ENCODE measurements around the gene AGRN. TPM values are rescaled to one million over a fixed set of nuclear protein-coding genes. Genes with fewer than 3 reads are reported as not detected.
"Not testable (repeated sequence)": the region's sequence is repeated elsewhere in the genome, so short reads cannot be mapped to it uniquely, and the experiment has no call there.

AGRN gene
- total RNA-seq, 1 donor from 2014 or later = 34.1 TPM

DNA sequence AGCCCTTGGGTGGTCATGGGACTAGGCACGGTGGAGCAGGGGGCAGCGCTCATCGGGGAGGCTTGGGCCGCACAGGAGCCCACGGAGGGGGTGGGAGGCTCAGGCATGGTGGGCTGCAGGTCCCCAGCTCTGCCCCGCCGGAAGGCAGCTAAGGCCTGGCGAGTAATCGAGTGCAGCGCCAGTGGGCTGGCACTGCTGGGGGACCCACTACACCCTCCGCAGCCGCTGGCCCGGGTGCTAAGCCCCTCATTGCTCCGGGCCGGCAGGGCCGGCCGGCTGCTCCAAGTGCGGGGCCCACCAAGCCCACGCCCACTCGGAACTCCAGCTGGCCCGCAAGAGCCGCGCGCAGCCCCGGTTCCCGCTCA lies 1.6 kb upstream of the AGRN start:
- not testable (repeated sequence) for H3K27ac ChIP-seq; H2AFZ ChIP-seq (replicated peaks); H3K4me3 Mint-ChIP-seq; H3K27ac Mint-ChIP-seq; H3K4me2 ChIP-seq; H3K27me3 Mint-ChIP-seq (ENCODE audit: insufficient read depth, low read depth); H3K36me3 Mint-ChIP-seq; DNase-seq (ENCODE audit: low spot score); H3K9me3 Mint-ChIP-seq; H3K9ac ChIP-seq; H3K36me3 ChIP-seq; H3K9me3 ChIP-seq (ENCODE audit: low read depth); H3K27me3 ChIP-seq; H3K4me3 ChIP-seq
- H3F3A ChIP-seq (ENCODE audit: low read depth) = peaks cover 28% of the 10 kb centered on the region
- peaks cover 32% of the 10 kb centered on the region for H3K4me1 Mint-ChIP-seq
- H4K20me1 ChIP-seq (ENCODE audit: low read depth) = peaks cover 24% of the 10 kb centered on the region
- peaks cover 31% of the 10 kb centered on the region for H3K79me2 ChIP-seq (ENCODE audit: low read depth)
- peaks cover 29% of the 10 kb centered on the region for H3K4me1 ChIP-seq

DNA sequence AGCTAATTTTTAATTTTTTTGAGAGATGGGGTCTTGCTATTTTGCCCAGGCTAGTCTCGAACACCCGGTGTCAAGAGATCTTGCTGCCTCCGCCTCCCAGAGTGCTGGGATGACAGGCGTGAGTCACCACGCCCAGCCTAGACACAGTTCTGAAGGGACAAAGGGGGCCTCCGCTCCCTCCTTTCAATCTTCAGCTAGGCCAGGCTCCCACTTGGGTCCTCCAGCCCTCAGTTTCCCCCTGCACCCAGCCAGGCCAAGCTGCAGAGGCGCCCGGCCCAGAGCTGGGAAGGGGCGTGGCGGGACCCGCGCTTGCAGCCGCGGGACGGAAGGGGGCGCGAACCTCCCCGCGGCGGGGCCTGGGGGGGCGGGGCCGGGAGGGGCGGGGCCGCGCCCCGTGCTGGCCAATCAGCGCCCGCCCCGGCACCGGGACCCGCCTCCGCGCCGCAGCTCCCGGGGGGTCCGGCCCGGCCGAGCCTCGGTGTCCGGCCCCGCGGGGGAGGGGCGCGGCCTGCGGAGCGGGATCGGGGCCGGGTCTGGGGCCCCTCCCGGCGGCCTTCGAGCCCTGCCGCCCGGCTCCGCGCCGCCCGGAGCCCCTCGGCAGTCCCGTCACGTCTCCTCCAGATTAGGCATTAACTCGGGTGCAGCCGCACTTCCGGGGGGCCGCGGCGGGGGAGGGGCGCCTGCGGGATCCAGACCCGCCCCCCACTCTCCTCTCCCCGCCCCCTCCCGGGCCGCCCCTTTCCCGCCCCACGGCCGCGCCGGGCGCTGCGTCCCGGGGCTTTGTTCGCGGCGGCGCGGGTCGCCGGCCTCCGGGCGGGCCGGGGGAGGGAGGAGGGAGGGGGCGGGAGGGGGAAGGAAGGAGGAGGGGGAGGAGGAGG lies 559 bp upstream of the AGRN start:
- peak overlapping the region; percentile 70 for H3K9ac ChIP-seq
- no peaks in the 10 kb centered on the region for H3K36me3 ChIP-seq
- H3K79me2 ChIP-seq (ENCODE audit: low read depth) = peaks cover 39% of the 10 kb centered on the region
- H3K4me1 ChIP-seq = peaks cover 27% of the 10 kb centered on the region
- H4K20me1 ChIP-seq (ENCODE audit: low read depth) = peaks cover 34% of the 10 kb centered on the region
- Mint-ChIP-seq H3K9me3 (peaks cover 2% of the 10 kb centered on the region), H3K27ac (no peak overlapping the region), H3K4me3 (peak overlapping the region; percentile 79), H3K4me1 (peaks cover 22% of the 10 kb centered on the region), H3K36me3 (no peaks in the 10 kb centered on the region), H3K27me3 (ENCODE audit: insufficient read depth, low read depth) (peaks cover 10% of the 10 kb centered on the region)
- no peak for TF ChIP-seq EZH2phosphoT487 (IDR thresholded peaks at IDR 0.05)
- no peak for TF ChIP-seq EZH2 (IDR thresholded peaks at IDR 0.05)
- TF ChIP-seq, protein P1, sequence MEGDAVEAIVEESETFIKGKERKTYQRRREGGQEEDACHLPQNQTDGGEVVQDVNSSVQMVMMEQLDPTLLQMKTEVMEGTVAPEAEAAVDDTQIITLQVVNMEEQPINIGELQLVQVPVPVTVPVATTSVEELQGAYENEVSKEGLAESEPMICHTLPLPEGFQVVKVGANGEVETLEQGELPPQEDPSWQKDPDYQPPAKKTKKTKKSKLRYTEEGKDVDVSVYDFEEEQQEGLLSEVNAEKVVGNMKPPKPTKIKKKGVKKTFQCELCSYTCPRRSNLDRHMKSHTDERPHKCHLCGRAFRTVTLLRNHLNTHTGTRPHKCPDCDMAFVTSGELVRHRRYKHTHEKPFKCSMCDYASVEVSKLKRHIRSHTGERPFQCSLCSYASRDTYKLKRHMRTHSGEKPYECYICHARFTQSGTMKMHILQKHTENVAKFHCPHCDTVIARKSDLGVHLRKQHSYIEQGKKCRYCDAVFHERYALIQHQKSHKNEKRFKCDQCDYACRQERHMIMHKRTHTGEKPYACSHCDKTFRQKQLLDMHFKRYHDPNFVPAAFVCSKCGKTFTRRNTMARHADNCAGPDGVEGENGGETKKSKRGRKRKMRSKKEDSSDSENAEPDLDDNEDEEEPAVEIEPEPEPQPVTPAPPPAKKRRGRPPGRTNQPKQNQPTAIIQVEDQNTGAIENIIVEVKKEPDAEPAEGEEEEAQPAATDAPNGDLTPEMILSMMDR (IDR thresholded peaks at IDR 0.05) = peak; percentile 54
- H3K4me3 ChIP-seq = peak overlapping the region; percentile 69
- H3K4me2 ChIP-seq = peak overlapping the region; percentile 70
- no peak overlapping the region for H2AFZ ChIP-seq (replicated peaks)
- H3K27me3 ChIP-seq = no peaks in the 10 kb centered on the region
- H3F3A ChIP-seq (ENCODE audit: low read depth) = peaks cover 24% of the 10 kb centered on the region
- DNase-seq (ENCODE audit: low spot score) = peak; percentile 95
- H3K9me3 ChIP-seq (ENCODE audit: low read depth) = no peaks in the 10 kb centered on the region
- H3K27ac ChIP-seq = peak overlapping the region; percentile 99

DNA sequence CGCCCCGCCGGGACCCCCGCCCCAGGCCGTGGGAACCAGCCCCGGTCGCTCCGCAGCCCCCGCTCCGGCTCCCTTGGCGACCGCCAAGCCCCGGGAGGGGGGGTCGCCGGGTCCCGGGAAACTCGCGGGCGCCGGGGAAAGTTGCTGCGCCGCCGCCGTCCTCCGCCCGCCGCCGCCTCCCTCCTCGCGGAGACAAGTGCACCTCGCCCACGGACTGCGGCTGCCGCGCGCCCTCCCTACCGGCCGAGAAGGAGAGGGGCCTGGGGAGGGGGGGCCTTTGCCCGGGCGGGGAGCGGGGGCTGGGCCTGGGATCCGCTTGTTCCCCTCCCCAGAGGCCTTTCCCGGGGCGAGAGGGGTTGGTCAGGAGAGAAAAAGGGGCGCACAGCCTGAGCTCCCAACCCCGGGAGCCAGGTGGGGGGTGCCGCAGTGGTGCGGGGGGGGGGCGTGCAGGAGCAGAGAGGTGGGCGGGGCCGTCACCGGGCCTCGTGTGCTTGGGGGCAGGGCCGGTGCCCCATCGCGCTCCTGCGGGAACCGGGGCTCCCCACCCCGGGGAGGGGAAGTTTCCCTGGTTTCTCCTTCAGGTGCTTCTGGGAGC lies 592 bp downstream of the AGRN start:
- peak overlapping the region; percentile 37 for H3K9ac ChIP-seq
- H3F3A ChIP-seq (ENCODE audit: low read depth) = peaks cover 13% of the 10 kb centered on the region
- H3K36me3 ChIP-seq = no peaks in the 10 kb centered on the region
- Mint-ChIP-seq H3K27ac (no peak overlapping the region), H3K4me3 (peak overlapping the region; percentile 80), H3K36me3 (no peaks in the 10 kb centered on the region), H3K27me3 (ENCODE audit: insufficient read depth, low read depth) (peaks cover 10% of the 10 kb centered on the region), H3K4me1 (peaks cover 19% of the 10 kb centered on the region), H3K9me3 (peaks cover 2% of the 10 kb centered on the region)
- no peaks in the 10 kb centered on the region for H3K27me3 ChIP-seq
- TF ChIP-seq, protein P1 (IDR thresholded peaks at IDR 0.05) = no peak
- peaks cover 39% of the 10 kb centered on the region for H3K79me2 ChIP-seq (ENCODE audit: low read depth)
- peak; percentile 55 for DNase-seq (ENCODE audit: low spot score)
- H3K9me3 ChIP-seq (ENCODE audit: low read depth) = no peaks in the 10 kb centered on the region
- H4K20me1 ChIP-seq (ENCODE audit: low read depth) = peaks cover 44% of the 10 kb centered on the region
- H3K4me1 ChIP-seq = peaks cover 27% of the 10 kb centered on the region
- H3K4me2 ChIP-seq = peak overlapping the region; percentile 88
- peak overlapping the region; percentile 99 for H3K27ac ChIP-seq
- H3K4me3 ChIP-seq = peak overlapping the region; percentile 69
- H2AFZ ChIP-seq (replicated peaks) = peak overlapping the region; percentile 79
